Spleen (tissue), 11 donors: ENCODE measurements around the gene RAD23B. TPM values are rescaled to one million over a fixed set of nuclear protein-coding genes. Genes with fewer than 3 reads are reported as not detected.

ENCODE experiments used
- DNase-seq: peaks from one replicate; pipeline ENCODE4 v3.0.0-alpha.2; 2020
- H3K27ac ChIP-seq, 8 donors: fragments of 200-600 bp; sonication (generic) in 7 of 8; 1 replicate in 4 of 8; 2 replicates in 4 of 8; pipeline versions ENCODE4 v1.5.0 to v1.8.0; 2016 to 2021; ENCODE audit warnings: inconsistent platforms in 4 of 8, mild to moderate bottlenecking in 4 of 8, moderate library complexity in 1 of 8
- H3K27me3 ChIP-seq, 7 donors: fragments of 200-600 bp; sonication (generic) in 6 of 7; replicated peaks in 1 of 7; 1 replicate in 4 of 7; 2 replicates in 3 of 7; pipeline versions ENCODE4 v1.5.0 to v1.8.0; 2016 to 2021; ENCODE audit warnings: inconsistent platforms in 3 of 7, mild to moderate bottlenecking in 1 of 7
- H3K36me3 ChIP-seq, 6 donors: fragments of 200-600 bp; sonication (generic) in 5 of 6; 1 replicate in 4 of 6; 2 replicates in 2 of 6; pipeline versions ENCODE4 v1.5.0 to v1.8.0; 2016 to 2021; ENCODE audit warnings: inconsistent platforms in 2 of 6
- H3K4me1 ChIP-seq, 6 donors: fragments of 200-600 bp; sonication (generic) in 5 of 6; 1 replicate in 3 of 6; 2 replicates in 3 of 6; pipeline versions ENCODE4 v1.5.0 to v1.8.0; 2016 to 2021; ENCODE audit warnings: inconsistent platforms in 3 of 6
- H3K4me3 ChIP-seq, 8 donors: fragments of 200-600 bp; sonication (generic) in 7 of 8; 1 replicate in 4 of 8; 2 replicates in 4 of 8; pipeline versions ENCODE4 v1.5.0 to v1.8.0; 2016 to 2021; ENCODE audit warnings: inconsistent platforms in 4 of 8, mild to moderate bottlenecking in 4 of 8, moderate library complexity in 2 of 8
- H3K9me3 ChIP-seq, 8 donors: fragments of 200-600 bp; sonication (generic) in 7 of 8; 1 replicate in 4 of 8; 2 replicates in 4 of 8; pipeline versions ENCODE4 v1.5.0 to v1.8.0; 2016 to 2021; ENCODE audit warnings: inconsistent platforms in 4 of 8
- POLR2A ChIP-seq, 3 donors: fragments of 450-650 bp; IDR thresholded peaks; one replicate each; pipeline ENCODE4 v1.5.1; 2017; ENCODE audit warnings: antibody characterized with exemption in 3 of 3, mild to moderate bottlenecking in 1 of 3
- POLR2AphosphoS5 ChIP-seq, 3 donors: sonication (generic); formaldehyde crosslinking; IDR thresholded peaks; one replicate each; pipeline ENCODE4 v1.5.1; 2017; ENCODE audit warnings: antibody characterized with exemption in 3 of 3
- WGBS, 5 donors: extraction: QIAGEN DNeasy Blood & Tissue Kit in 3 of 5; methylation state at CpG; one replicate each; pipeline versions ENCODE4 v1.1.5 to v1.1.7; 2013 to 2018; 5-methylcytosine and 5-hydroxymethylcytosine counted together
- intact Hi-C: fragments of 100-400 bp; cut with DNase I; formaldehyde crosslinking; loops from one replicate; pipeline ENCODE4 v1.15.0; 2023; ENCODE audit warnings: low total_unique reads
- polyA plus RNA-seq, 3 donors: library from polyadenylated mRNA; stranded (reverse); fragments of 200-250 nt; gene quantifications; one replicate each; pipeline ENCODE4 v1.2.1, GENCODE V29; 2013
- total RNA-seq, 7 donors: library from RNA; depleted of rRNA in 3 of 7; stranded (reverse); fragments of >200 nt in 3 of 7; fragmentation: NEBNext Ultra II Directional in 4 of 7; extraction: Animal tissue kit (Norgen Biotek cat#: 25700) in 4 of 7; gene quantifications; one replicate each; pipeline versions ENCODE4 v1.1.0 to v1.2.1, GENCODE V29; 2016 to 2021
- TF ChIP-seq, protein P1 (sequence below), 11 experiments: fragments of 200-600 bp in 7 of 11; fragments of 450-650 bp in 4 of 11; sonication (generic) in 4 of 11; IDR thresholded peaks in 8 of 11; conservative IDR thresholded peaks in 3 of 11; 1 replicate in 7 of 11; 2 replicates in 4 of 11; pipeline versions ENCODE4 v1.4.0 to v1.8.0; 2016 to 2021; ENCODE audit warnings: antibody characterized with exemption in 11 of 11, inconsistent platforms in 4 of 11, mild to moderate bottlenecking in 1 of 11
- donor health status: healthy with polysubstance abuse.
- donor health status: DM: no; HTN: no; CAD: no; lungs with moderate emphysema.
- donor health status: DM: no; HTN: no; CAD: no.
- donor health status: Bipolar disorder and iron deficiency.
- donor health status: healthy.
- donor health status: DM: no; HTN: no; CAD: no.
- donor health status: DM: yes; HTN: yes; CAD: no.

Gene RAD23B
- total and polyA plus RNA-seq, 10 donors, result 21.3 to 91.9 (median 64.5) TPM

DNA sequence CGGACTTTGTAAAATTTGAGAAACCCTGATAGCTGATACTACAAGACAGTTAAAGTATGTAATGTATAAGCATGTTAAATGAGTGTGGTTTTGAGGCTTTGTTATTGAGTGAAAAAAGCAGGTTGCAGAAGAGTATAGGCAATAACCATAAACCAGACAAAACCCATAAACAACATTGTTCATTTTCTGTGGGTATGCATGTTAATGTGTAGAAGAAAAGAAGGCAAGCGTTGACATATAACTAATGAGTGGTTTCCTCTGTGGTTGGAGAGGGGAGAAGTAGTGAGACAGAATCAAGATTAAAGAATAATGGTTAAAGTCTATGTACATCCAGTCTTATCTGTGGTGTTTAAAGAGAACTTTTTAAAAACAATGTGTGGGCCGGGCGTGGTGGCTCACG is 26.2 kb downstream of the RAD23B start:
- intact Hi-C loops, result no loop called here
- H3K9me3 ChIP-seq, result no peaks in the 10 kb centered on the region
- H3K4me3 ChIP-seq, result no peak overlapping the region
- no peak overlapping the region for H3K27ac ChIP-seq
- H3K36me3 ChIP-seq, result peaks cover 0 to 100% (median 48%) of the 10 kb centered on the region in 6 donors
- H3K27me3 ChIP-seq, result no peaks in the 10 kb centered on the region
- peaks cover 0 to 72% (median 10%) of the 10 kb centered on the region in 6 donors for H3K4me1 ChIP-seq
- WGBS, 5 donors, result 48 to 63% (median 59%) methylated on average over 5 of the region's 5 CpGs
- DNase-seq, result no peak
- no peak for TF ChIP-seq POLR2A (IDR thresholded peaks at IDR 0.05)
- TF ChIP-seq POLR2AphosphoS5 (IDR thresholded peaks at IDR 0.05), result no peak
- TF ChIP-seq, protein P1, sequence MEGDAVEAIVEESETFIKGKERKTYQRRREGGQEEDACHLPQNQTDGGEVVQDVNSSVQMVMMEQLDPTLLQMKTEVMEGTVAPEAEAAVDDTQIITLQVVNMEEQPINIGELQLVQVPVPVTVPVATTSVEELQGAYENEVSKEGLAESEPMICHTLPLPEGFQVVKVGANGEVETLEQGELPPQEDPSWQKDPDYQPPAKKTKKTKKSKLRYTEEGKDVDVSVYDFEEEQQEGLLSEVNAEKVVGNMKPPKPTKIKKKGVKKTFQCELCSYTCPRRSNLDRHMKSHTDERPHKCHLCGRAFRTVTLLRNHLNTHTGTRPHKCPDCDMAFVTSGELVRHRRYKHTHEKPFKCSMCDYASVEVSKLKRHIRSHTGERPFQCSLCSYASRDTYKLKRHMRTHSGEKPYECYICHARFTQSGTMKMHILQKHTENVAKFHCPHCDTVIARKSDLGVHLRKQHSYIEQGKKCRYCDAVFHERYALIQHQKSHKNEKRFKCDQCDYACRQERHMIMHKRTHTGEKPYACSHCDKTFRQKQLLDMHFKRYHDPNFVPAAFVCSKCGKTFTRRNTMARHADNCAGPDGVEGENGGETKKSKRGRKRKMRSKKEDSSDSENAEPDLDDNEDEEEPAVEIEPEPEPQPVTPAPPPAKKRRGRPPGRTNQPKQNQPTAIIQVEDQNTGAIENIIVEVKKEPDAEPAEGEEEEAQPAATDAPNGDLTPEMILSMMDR (IDR thresholded peaks at IDR 0.05 in 8 of 11, conservative IDR thresholded peaks at IDR 0.05 in 3 of 11), result no peak

DNA sequence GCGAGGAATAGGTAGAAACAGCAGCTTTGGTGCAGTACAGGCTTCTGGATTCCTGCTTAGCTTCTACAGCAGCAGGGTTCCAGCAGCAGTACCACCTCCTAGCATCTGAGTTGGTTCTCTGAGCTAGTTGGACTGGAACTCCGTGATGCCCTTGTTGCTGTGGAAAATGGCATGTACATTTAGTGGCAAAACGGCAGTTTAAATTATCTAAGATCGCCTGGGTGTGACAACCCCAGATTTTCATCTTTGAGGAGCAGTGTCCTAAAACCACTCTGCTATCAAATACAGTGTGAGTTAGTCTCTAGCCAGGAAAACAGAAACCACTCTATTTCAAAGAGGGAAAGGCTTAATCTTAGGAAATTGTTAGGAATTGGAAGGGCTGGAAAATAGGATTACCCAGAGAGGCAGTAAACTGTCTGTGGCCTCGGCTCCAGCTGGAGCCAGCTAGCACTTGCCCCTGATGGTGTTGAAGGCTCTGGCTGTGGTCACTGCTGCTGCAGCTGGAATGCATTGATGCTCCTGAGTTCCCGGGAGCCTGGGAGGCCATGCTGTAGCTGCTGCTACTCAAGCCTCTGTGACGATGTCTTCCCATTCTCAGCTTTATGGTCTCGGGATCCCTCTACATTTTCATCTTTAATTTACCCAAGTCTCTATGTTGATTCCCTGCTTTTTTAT is 29.4 kb downstream of the RAD23B start:
- peaks cover 1 to 92% (median 29%) of the 10 kb centered on the region in 6 donors for H3K4me1 ChIP-seq
- H3K36me3 ChIP-seq, result peaks cover 0 to 88% (median 37%) of the 10 kb centered on the region in 6 donors
- TF ChIP-seq, protein P1 (IDR thresholded peaks at IDR 0.05 in 8 of 11, conservative IDR thresholded peaks at IDR 0.05 in 3 of 11), result no peak
- TF ChIP-seq POLR2AphosphoS5 (IDR thresholded peaks at IDR 0.05) (no peak), POLR2A (IDR thresholded peaks at IDR 0.05) (no peak)
- 84 to 99% (median 92%) methylated on average over 8 of the region's 8 CpGs for WGBS, 5 donors
- intact Hi-C loops, result no loop called here
- DNase-seq, result no peak
- H3K27ac ChIP-seq, result no peak overlapping the region
- H3K4me3 ChIP-seq, result no peak overlapping the region
- no peaks in the 10 kb centered on the region for H3K9me3 ChIP-seq
- no peaks in the 10 kb centered on the region for H3K27me3 ChIP-seq

DNA sequence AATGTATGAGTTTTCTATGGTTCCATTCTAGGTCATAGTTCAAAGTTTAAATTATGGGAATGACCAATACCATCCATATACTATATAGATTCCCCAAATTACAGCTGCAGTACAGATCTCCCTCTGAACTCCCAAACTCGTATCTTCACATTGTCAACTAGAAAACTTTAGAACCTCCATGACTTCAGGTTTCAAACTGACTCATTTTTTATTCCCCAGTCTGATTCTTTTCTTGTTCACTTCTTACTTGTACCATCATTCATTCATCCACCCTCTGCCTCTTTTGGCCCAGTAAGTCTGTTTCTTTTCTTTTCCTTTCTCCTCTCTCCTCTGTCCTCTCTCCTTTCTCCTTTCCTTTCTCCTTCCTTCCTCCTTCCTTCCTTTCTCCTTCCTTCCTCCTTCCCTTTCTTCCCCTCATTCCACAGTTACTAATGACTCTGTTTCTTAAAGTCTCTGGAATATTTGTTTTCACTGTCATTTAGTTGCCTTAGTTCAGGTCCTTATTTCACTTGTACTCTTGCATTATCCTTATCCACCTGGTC is 30.5 kb downstream of the RAD23B start:
- 70 to 81% (median 74%) methylated on average over 1 of the region's 1 CpG for WGBS, 5 donors
- no peaks in the 10 kb centered on the region for H3K9me3 ChIP-seq
- H3K4me3 ChIP-seq, result no peak overlapping the region
- peaks cover 0 to 88% (median 29%) of the 10 kb centered on the region in 6 donors for H3K36me3 ChIP-seq
- H3K4me1 ChIP-seq, result peaks cover 5 to 94% (median 35%) of the 10 kb centered on the region in 6 donors
- DNase-seq, result no peak
- intact Hi-C loops, result no loop called here
- TF ChIP-seq POLR2AphosphoS5 (IDR thresholded peaks at IDR 0.05) (no peak), POLR2A (IDR thresholded peaks at IDR 0.05) (no peak)
- TF ChIP-seq, protein P1 (IDR thresholded peaks at IDR 0.05 in 8 of 11, conservative IDR thresholded peaks at IDR 0.05 in 3 of 11), result no peak
- H3K27me3 ChIP-seq, result no peaks in the 10 kb centered on the region
- no peak overlapping the region for H3K27ac ChIP-seq

DNA sequence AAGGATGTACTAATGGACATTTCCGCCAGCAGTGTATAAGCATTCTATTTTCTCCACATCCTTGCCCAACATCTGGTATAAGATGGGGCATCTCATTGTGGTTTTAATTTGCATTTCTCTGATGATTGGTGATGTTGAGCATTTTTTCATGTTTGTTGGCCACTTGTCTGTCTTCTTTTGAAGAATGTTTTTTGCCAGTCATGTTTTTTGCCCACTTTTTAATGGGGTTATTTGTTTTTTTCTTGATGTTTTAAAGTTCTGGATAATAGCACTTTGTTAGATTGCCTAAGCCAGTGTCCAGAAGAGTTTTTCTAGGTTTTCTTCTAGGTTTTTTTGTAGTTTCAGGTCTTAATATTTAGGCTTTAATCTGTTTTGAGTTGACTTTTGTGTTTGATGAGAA is 31.7 kb downstream of the RAD23B start:
- DNase-seq, result no peak
- H3K27ac ChIP-seq, result no peak overlapping the region
- WGBS, 5 donors, result 89 to 100% (median 95%) methylated on average over 1 of the region's 1 CpG
- H3K36me3 ChIP-seq, result peaks cover 0 to 88% (median 31%) of the 10 kb centered on the region in 6 donors
- TF ChIP-seq POLR2A (IDR thresholded peaks at IDR 0.05) (no peak), POLR2AphosphoS5 (IDR thresholded peaks at IDR 0.05) (no peak)
- TF ChIP-seq, protein P1 (IDR thresholded peaks at IDR 0.05 in 8 of 11, conservative IDR thresholded peaks at IDR 0.05 in 3 of 11), result no peak
- no peak overlapping the region for H3K4me3 ChIP-seq
- H3K27me3 ChIP-seq, result no peaks in the 10 kb centered on the region
- peaks cover 5 to 86% (median 33%) of the 10 kb centered on the region in 6 donors for H3K4me1 ChIP-seq
- no peaks in the 10 kb centered on the region for H3K9me3 ChIP-seq
- intact Hi-C loops, result no loop called here
